ENCODE measurements around the gene SH2D5.

SH2D5 gene

DNA sequence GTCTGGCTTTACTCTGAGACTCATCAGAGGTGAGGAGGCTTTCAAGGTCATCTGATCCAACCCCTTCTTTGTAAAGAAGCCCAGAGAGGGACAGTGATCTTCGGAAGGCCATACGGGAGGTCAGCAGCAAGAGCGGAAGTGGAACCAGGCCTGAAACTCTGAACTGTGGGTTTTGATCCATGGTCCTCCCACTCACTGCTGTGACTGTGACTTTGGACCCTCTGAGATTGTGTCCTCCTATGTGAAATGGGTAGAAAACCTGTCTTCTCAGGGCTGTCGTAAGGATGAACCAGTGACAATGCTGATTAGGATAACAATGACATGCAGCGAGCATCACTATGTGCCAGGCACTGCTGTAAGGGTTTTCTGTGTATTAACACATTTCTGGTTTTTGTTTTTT, 61.6 kb downstream of the SH2D5 start:
- TF ChIP-seq, protein P1, sequence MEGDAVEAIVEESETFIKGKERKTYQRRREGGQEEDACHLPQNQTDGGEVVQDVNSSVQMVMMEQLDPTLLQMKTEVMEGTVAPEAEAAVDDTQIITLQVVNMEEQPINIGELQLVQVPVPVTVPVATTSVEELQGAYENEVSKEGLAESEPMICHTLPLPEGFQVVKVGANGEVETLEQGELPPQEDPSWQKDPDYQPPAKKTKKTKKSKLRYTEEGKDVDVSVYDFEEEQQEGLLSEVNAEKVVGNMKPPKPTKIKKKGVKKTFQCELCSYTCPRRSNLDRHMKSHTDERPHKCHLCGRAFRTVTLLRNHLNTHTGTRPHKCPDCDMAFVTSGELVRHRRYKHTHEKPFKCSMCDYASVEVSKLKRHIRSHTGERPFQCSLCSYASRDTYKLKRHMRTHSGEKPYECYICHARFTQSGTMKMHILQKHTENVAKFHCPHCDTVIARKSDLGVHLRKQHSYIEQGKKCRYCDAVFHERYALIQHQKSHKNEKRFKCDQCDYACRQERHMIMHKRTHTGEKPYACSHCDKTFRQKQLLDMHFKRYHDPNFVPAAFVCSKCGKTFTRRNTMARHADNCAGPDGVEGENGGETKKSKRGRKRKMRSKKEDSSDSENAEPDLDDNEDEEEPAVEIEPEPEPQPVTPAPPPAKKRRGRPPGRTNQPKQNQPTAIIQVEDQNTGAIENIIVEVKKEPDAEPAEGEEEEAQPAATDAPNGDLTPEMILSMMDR (IDR thresholded peaks at IDR 0.05; ENCODE audit: extremely low read depth, insufficient read depth, missing control alignments) = no peak
- no peak for DNase-seq (ENCODE audit: low spot score)
- in situ Hi-C loops (cut with MboI; ENCODE audit: low pct_unique_long_range_greater_than_20kb, low sequenced_read_pairs, unreplicated experiment) = no loop called here

Data from GM13977 (cell line).